Activated naive CD4-positive, alpha-beta T cell treated with anti-CD3 and anti-CD28 coated beads, Interleukin-2, amount 10 ng/mL, durations not matched to agents 7 days and 5 days (primary cell): ENCODE data around the gene LRRK1.
A peak's percentile ranks its signal among the peaks of the same experiment; 100 is the strongest.
"Not testable (repeated sequence)": the region's sequence is repeated elsewhere in the genome, so short reads cannot be mapped to it uniquely, and the experiment has no call there.

Experiments
- CTCF ChIA-PET: fragments of 350-600 bp; sonication (Branson Sonifier 250); formaldehyde crosslinking; loops from one replicate; lab custom pipeline; 2021; ENCODE audit warnings: antibody characterized with exemption; lab: Charles Lee
- DNase-seq: peaks from one replicate; pipeline ENCODE4 v3.0.0-alpha.2; 2020
- H3K27ac Mint-ChIP-seq: one replicate; pipeline ENCODE4 v1.8.0; 2021; ENCODE audit warnings: mild to moderate bottlenecking, moderate library complexity, mixed read lengths
- H3K27me3 Mint-ChIP-seq: one replicate; pipeline ENCODE4 v1.8.0; 2021; ENCODE audit warnings: mild to moderate bottlenecking, mixed read lengths
- H3K36me3 Mint-ChIP-seq: one replicate; pipeline ENCODE4 v1.8.0; 2021; ENCODE audit warnings: mixed read lengths
- H3K4me1 Mint-ChIP-seq: one replicate; pipeline ENCODE4 v1.8.0; 2021; ENCODE audit warnings: mixed read lengths
- H3K4me3 Mint-ChIP-seq: one replicate; pipeline ENCODE4 v1.8.0; 2021; ENCODE audit warnings: mild to moderate bottlenecking, moderate library complexity, mixed read lengths
- H3K9me3 Mint-ChIP-seq: one replicate; pipeline ENCODE4 v1.8.0; 2021; ENCODE audit warnings: mixed read lengths

LRRK1 gene

GRCh38 chr15:101077806-101078668, 158.9 kb downstream of the LRRK1 start:
- H3K9me3 Mint-ChIP-seq, DNase-seq, H3K36me3 Mint-ChIP-seq, H3K27ac Mint-ChIP-seq, H3K4me1 Mint-ChIP-seq, CTCF ChIA-PET, H3K4me3 Mint-ChIP-seq, H3K27me3 Mint-ChIP-seq: not testable (repeated sequence)

GRCh38 chr15:101078669-101079323, 159.6 kb downstream of the LRRK1 start:
- Mint-ChIP-seq H3K27ac (no peak overlapping the region), H3K9me3 (no peaks in the 10 kb centered on the region), H3K4me3 (no peak overlapping the region), H3K36me3 (no peaks in the 10 kb centered on the region), H3K27me3 (peaks cover 7% of the 10 kb centered on the region), H3K4me1 (no peaks in the 10 kb centered on the region)
- CTCF ChIA-PET = interaction anchor here (1.0 kb wide), 1 partner anchor 10 kb away, joined by 4 read pairs; no protein-coding TSS in a partner anchor
- no peak for DNase-seq

- CTCF ChIA-PET = interaction anchor here (1.2 to 1.3 kb wide), 2 partner anchors 13 to 176 kb away, joined by 4 to 7 read pairs; no protein-coding TSS in a partner anchor
- Mint-ChIP-seq H3K27ac (no peak overlapping the region), H3K4me3 (no peak overlapping the region), H3K4me1 (no peaks in the 10 kb centered on the region), H3K27me3 (peaks cover 24% of the 10 kb centered on the region), H3K9me3 (no peaks in the 10 kb centered on the region), H3K36me3 (no peaks in the 10 kb centered on the region)
- no peak for DNase-seq
These were observed 162.7 kb downstream of the LRRK1 start for GRCh38 chr15:101081900-101082299.

DNA sequence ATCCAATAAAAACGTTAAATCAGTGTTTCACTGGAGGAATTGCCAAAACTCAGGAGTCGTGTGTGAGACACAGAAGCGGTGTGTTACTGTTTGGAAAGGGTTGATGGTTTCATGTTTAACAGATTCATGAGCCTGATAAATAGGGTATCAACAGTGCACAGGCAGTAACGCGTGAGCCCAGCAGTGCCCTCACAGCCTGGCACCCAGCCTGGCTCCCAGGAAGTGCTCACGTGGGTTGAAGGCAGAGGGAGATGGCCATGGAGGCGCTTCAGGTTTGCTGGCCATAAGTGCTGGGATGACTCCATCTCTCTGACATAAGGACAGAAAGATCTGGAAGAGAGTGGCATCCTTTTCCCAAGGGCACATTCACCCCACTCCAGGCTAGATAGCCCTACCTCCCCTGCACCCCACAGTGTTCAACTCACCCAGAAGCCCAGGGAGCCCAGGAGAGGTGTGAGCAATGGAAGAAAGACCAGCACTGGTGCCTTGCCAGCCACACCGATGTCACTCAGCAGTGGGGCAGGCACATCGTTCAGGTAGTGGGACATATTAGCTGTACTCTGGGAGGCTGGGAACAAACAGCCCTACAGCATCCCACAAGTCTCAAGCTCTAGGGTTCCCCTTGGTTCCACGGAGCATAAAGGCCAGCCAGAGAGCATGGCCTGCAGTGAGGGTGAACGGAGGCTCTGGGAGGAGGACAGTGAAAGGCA, 164.3 kb downstream of the LRRK1 start:
- no peaks in the 10 kb centered on the region for H3K36me3 Mint-ChIP-seq
- no peaks in the 10 kb centered on the region for H3K9me3 Mint-ChIP-seq
- H3K4me3 Mint-ChIP-seq = no peak overlapping the region
- peaks cover 36% of the 10 kb centered on the region for H3K27me3 Mint-ChIP-seq
- CTCF ChIA-PET = interaction anchor here (1.2 to 8.3 kb wide), 2 partner anchors 174 to 175 kb away, joined by 7 to 85 read pairs; no protein-coding TSS in a partner anchor
- no peaks in the 10 kb centered on the region for H3K4me1 Mint-ChIP-seq
- H3K27ac Mint-ChIP-seq = no peak overlapping the region
- no peak for DNase-seq

GRCh38 chr15:101084801-101085200, 165.6 kb downstream of the LRRK1 start:
- Mint-ChIP-seq H3K9me3 (no peaks in the 10 kb centered on the region), H3K4me3 (no peak overlapping the region), H3K27ac (no peak overlapping the region), H3K36me3 (no peaks in the 10 kb centered on the region), H3K27me3 (peaks cover 37% of the 10 kb centered on the region), H3K4me1 (peaks cover 4% of the 10 kb centered on the region)
- CTCF ChIA-PET = interaction anchor here (0.6 to 8.3 kb wide), 3 partner anchors 64 to 172 kb away, joined by 3 to 85 read pairs (median 5); no protein-coding TSS in a partner anchor
- no peak for DNase-seq

DNA sequence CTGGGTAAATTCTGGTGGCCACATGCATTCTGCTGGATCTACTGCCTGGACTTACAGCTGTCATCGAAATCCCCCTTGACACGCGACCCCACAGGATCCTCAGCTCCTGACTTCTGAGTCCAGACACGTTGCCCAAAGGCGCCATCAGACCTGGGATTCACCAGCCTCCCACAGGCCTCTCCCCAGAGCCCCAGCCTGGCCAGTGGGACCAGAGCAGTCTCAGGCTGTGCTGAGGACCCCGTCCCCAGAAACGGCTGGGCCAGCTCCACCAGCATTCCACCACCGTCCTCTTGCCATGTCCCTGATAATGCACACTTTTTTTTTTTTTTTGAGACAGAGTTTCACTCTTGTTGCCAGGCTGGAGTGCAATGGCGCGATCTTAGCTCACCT, 166.1 kb downstream of the LRRK1 start:
- H3K27me3 Mint-ChIP-seq = peaks cover 37% of the 10 kb centered on the region

GRCh38 chr15:101086394-101087171, 167.4 kb downstream of the LRRK1 start:
- Mint-ChIP-seq H3K27me3 (peaks cover 40% of the 10 kb centered on the region), H3K4me1 (peaks cover 4% of the 10 kb centered on the region), H3K27ac (no peak overlapping the region), H3K4me3 (no peak overlapping the region), H3K36me3 (no peaks in the 10 kb centered on the region), H3K9me3 (no peaks in the 10 kb centered on the region)
- CTCF ChIA-PET = interaction anchor here (1.0 to 8.3 kb wide), 4 partner anchors 16 to 174 kb away, joined by 3 to 85 read pairs (median 6); no protein-coding TSS in a partner anchor
- no peak for DNase-seq

More for the DNA sequence above, 166.1 kb downstream of the LRRK1 start:
- no peaks in the 10 kb centered on the region for H3K9me3 Mint-ChIP-seq
- H3K27ac Mint-ChIP-seq = no peak overlapping the region
- CTCF ChIA-PET = interaction anchor here (0.6 to 8.3 kb wide), 3 partner anchors 65 to 172 kb away, joined by 3 to 85 read pairs (median 3); no protein-coding TSS in a partner anchor
- no peaks in the 10 kb centered on the region for H3K36me3 Mint-ChIP-seq
- H3K4me1 Mint-ChIP-seq = peaks cover 4% of the 10 kb centered on the region
- no peak for DNase-seq
- H3K4me3 Mint-ChIP-seq = no peak overlapping the region

- H3K27ac Mint-ChIP-seq = no peak overlapping the region
- no peaks in the 10 kb centered on the region for H3K9me3 Mint-ChIP-seq
- no peak overlapping the region for H3K4me3 Mint-ChIP-seq
- H3K27me3 Mint-ChIP-seq = peaks cover 40% of the 10 kb centered on the region
- peaks cover 4% of the 10 kb centered on the region for H3K4me1 Mint-ChIP-seq
- no peak for DNase-seq
- CTCF ChIA-PET = interaction anchor here (0.7 to 8.3 kb wide), 8 partner anchors 14 to 174 kb away, joined by 3 to 85 read pairs (median 4); no protein-coding TSS in a partner anchor
- H3K36me3 Mint-ChIP-seq = no peaks in the 10 kb centered on the region
These were observed 168.1 kb downstream of the LRRK1 start for GRCh38 chr15:101087172-101087769.

- Mint-ChIP-seq H3K36me3 (no peaks in the 10 kb centered on the region), H3K27me3 (peaks cover 46% of the 10 kb centered on the region), H3K4me1 (peaks cover 4% of the 10 kb centered on the region), H3K27ac (no peak overlapping the region), H3K9me3 (no peaks in the 10 kb centered on the region), H3K4me3 (no peak overlapping the region)
- CTCF ChIA-PET = interaction anchor here (0.6 to 8.3 kb wide), 11 partner anchors 9 to 738 kb away, joined by 3 to 85 read pairs (median 3); no protein-coding TSS in a partner anchor
- no peak for DNase-seq
These were observed 169.1 kb downstream of the LRRK1 start for GRCh38 chr15:101088271-101088670.

GRCh38 chr15:101088788-101089578, 169.8 kb downstream of the LRRK1 start:
- no peak overlapping the region for H3K27ac Mint-ChIP-seq
- H3K27me3 Mint-ChIP-seq = peaks cover 47% of the 10 kb centered on the region
- CTCF ChIA-PET = interaction anchor here (0.6 to 8.3 kb wide), 14 partner anchors 10 to 739 kb away, joined by 3 to 85 read pairs (median 3); no protein-coding TSS in a partner anchor
- peaks cover 5% of the 10 kb centered on the region for H3K4me1 Mint-ChIP-seq
- peak; percentile 80 for DNase-seq
- H3K4me3 Mint-ChIP-seq = no peak overlapping the region
- H3K36me3 Mint-ChIP-seq = no peaks in the 10 kb centered on the region
- no peaks in the 10 kb centered on the region for H3K9me3 Mint-ChIP-seq

DNA sequence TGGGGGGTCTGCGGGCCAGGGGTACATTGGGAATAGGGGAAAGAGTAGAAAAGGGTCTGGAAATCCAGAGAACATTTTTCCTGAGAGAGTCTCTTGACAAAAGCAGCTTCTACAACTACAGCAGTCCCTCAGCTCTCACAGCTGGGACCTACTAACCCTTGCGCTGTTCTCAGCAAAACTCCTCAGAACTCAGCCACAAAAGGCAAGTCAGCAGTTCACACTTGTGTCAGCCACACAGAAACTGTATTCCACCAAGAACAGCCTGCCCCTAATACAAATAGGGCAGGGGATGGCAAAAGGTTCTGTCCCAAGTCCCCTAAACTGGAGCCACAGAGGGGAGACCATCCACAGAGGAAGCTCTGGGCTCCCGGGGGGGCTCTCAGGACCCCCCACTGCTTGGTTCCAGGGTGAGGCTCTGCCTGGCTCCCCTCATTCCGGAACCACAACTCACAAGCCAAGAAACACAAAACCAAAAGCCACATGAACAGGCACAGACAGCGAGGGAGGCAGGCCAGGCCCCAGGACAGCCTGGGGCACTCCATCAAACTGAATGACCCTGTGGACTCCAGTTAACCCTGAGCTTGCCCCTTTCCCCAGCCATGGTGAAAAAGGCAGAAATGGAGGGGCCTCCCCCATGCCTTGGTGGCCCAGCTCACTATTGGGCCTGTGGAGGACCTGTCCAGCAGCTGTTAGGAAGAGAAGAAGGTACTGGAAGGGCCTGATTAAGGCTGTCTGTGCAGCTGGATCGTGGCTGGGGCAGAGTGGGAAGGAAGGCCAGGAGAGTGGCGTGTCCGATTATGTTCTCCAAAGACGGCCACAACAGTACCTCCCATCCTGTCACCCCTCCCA, 170.6 kb downstream of the LRRK1 start:
- Mint-ChIP-seq H3K4me3 (no peak overlapping the region), H3K27me3 (peaks cover 50% of the 10 kb centered on the region), H3K4me1 (peaks cover 6% of the 10 kb centered on the region), H3K36me3 (no peaks in the 10 kb centered on the region), H3K9me3 (no peaks in the 10 kb centered on the region), H3K27ac (no peak overlapping the region)
- no peak for DNase-seq
- CTCF ChIA-PET = interaction anchor here (0.6 to 8.3 kb wide), 17 partner anchors 10 to 199 kb away, joined by 3 to 85 read pairs (median 4); partner anchors contain the start of gene CHSY1
